EL (cell line): ENCODE data around the gene RELN.

Experiments used
- DNase-seq: peaks from one replicate; pipeline ENCODE4 v3.0.0-alpha.2; 2016

Gene RELN

GRCh38 chr7:103446049-103446520 lies 543.4 kb downstream of the RELN start, which contains the start of gene SLC26A5:
Gene SLC26A5 (minus strand): TSS chr7:103446207. CDS start chr7:103421514, 24,693 bp downstream.
- no peak for DNase-seq

- peak; percentile 12 for DNase-seq
Measured at GRCh38 chr7:103445228-103446048, 544.0 kb downstream of the RELN start.

- no peak for DNase-seq
Measured at GRCh38 chr7:103439661-103440060, 549.8 kb downstream of the RELN start.

GRCh38 chr7:103437623-103438022 lies 551.8 kb downstream of the RELN start:
- no peak for DNase-seq

- no peak for DNase-seq
Measured at GRCh38 chr7:103432712-103433111, 556.7 kb downstream of the RELN start.

GRCh38 chr7:103425177-103425576 lies 564.3 kb downstream of the RELN start:
- no peak for DNase-seq

GRCh38 chr7:103423467-103424179 lies 565.8 kb downstream of the RELN start:
- DNase-seq, result no peak
